HepG2 (cell line): ENCODE measurements around the gene RNGTT. TPM values are rescaled to one million over a fixed set of nuclear protein-coding genes. Genes with fewer than 3 reads are reported as not detected.

Source experiments
- CHCHD3 ChIP-seq: sonication (generic); formaldehyde crosslinking; IDR thresholded peaks from 2 replicates; pipeline ENCODE4 v1.8.0; 2022; ENCODE audit warnings: mild to moderate bottlenecking, missing genetic modification reagents, moderate library complexity
- HIC2 ChIP-seq: sonication (generic); formaldehyde crosslinking; IDR thresholded peaks from 2 replicates; pipeline ENCODE4 v1.9.0; 2022; ENCODE audit warnings: low read depth, missing genetic modification reagents
- IRX3 ChIP-seq: sonication (generic); formaldehyde crosslinking; IDR thresholded peaks from 2 replicates; pipeline ENCODE4 v1.8.1; 2023; ENCODE audit warnings: mild to moderate bottlenecking, low read depth, missing genetic modification reagents, borderline replicate concordance
- JUND ChIP-seq: sonication (generic); formaldehyde crosslinking; IDR thresholded peaks from 2 replicates; pipeline ENCODE4 v1.8.0; 2022; ENCODE audit warnings: mild to moderate bottlenecking, missing genetic modification reagents
- LBX2 ChIP-seq: sonication (generic); formaldehyde crosslinking; IDR thresholded peaks from 2 replicates; pipeline ENCODE4 v1.5.0; 2020; ENCODE audit warnings: missing genetic modification reagents, mild to moderate bottlenecking, borderline replicate concordance
- SMC3 ChIP-seq: IDR thresholded peaks from 2 replicates; pipeline ENCODE4 v1.6.1; 2011; ENCODE audit warnings: low read length, improper control_type of control experiment
- TOPORS ChIP-seq: sonication (generic); formaldehyde crosslinking; IDR thresholded peaks from 2 replicates; pipeline ENCODE4 v1.8.0; 2023; ENCODE audit warnings: mild to moderate bottlenecking, missing genetic modification reagents
- ZKSCAN1 ChIP-seq: fragments of 150-350 bp; IDR thresholded peaks from 2 replicates; pipeline ENCODE4 v1.6.1; 2014; ENCODE audit warnings: low read length
- ZNF335 ChIP-seq: sonication (generic); formaldehyde crosslinking; IDR thresholded peaks from 2 replicates; pipeline ENCODE4 v1.4.0; 2020; ENCODE audit warnings: missing genetic modification reagents
- ZNF780A ChIP-seq: sonication (generic); formaldehyde crosslinking; IDR thresholded peaks from 2 replicates; pipeline ENCODE4 v1.8.0; 2022; ENCODE audit warnings: mild to moderate bottlenecking, missing genetic modification reagents, moderate library complexity
- ZNF878 ChIP-seq: sonication (generic); formaldehyde crosslinking; IDR thresholded peaks from 2 replicates; pipeline ENCODE4 v1.8.1; 2023; ENCODE audit warnings: mild to moderate bottlenecking, missing genetic modification reagents, moderate library complexity
- polyA plus RNA-seq, 8 experiments: library from polyadenylated mRNA; depleted of rRNA in 3 of 8; stranded (reverse) in 7 of 8; unstranded in 1 of 8; fragments of >200 nt; fragmentation: Illumina TruSeq in 4 of 8; extraction: Trizol in 4 of 8; gene quantifications; 2 replicates each; pipeline versions ENCODE4 v1.2.1 to v1.2.3, GENCODE V29; 2011 to 2016; ENCODE audit warnings: low read depth in 4 of 8, missing spikeins in 1 of 8, mixed read lengths in 1 of 8; ENCODE audit not compliant: insufficient read depth in 1 of 8
- total RNA-seq, 5 experiments: library from RNA; depleted of rRNA; stranded (reverse); fragments of >200 nt; fragmentation: Illumina TruSeq; extraction: Trizol; gene quantifications; 2 replicates each; pipeline ENCODE4 v1.2.3, GENCODE V29; 2016; ENCODE audit warnings: low read depth in 1 of 5
- TF ChIP-seq, protein P1 (sequence below): sonication (generic); formaldehyde crosslinking; IDR thresholded peaks from 2 replicates; pipeline ENCODE4 v1.4.0; 2020; ENCODE audit warnings: missing genetic modification reagents
- TF ChIP-seq, protein P2 (sequence below), 2 experiments: sonication (generic) in 1 of 2; formaldehyde crosslinking in 1 of 2; IDR thresholded peaks; 2 replicates each; pipeline versions ENCODE4 v1.4.0 to v1.6.1; 2016 to 2020; ENCODE audit warnings: borderline replicate concordance in 1 of 2, low read depth in 1 of 2, mild to moderate bottlenecking in 1 of 2, missing genetic modification reagents in 1 of 2

Gene RNGTT
- total and polyA plus RNA-seq, 2 of the 13 experiments (the other 11 are each of a cell fraction or from before 2014, with no cell fraction given), result 6.0 to 22.6 TPM

- TF ChIP-seq, protein P1, sequence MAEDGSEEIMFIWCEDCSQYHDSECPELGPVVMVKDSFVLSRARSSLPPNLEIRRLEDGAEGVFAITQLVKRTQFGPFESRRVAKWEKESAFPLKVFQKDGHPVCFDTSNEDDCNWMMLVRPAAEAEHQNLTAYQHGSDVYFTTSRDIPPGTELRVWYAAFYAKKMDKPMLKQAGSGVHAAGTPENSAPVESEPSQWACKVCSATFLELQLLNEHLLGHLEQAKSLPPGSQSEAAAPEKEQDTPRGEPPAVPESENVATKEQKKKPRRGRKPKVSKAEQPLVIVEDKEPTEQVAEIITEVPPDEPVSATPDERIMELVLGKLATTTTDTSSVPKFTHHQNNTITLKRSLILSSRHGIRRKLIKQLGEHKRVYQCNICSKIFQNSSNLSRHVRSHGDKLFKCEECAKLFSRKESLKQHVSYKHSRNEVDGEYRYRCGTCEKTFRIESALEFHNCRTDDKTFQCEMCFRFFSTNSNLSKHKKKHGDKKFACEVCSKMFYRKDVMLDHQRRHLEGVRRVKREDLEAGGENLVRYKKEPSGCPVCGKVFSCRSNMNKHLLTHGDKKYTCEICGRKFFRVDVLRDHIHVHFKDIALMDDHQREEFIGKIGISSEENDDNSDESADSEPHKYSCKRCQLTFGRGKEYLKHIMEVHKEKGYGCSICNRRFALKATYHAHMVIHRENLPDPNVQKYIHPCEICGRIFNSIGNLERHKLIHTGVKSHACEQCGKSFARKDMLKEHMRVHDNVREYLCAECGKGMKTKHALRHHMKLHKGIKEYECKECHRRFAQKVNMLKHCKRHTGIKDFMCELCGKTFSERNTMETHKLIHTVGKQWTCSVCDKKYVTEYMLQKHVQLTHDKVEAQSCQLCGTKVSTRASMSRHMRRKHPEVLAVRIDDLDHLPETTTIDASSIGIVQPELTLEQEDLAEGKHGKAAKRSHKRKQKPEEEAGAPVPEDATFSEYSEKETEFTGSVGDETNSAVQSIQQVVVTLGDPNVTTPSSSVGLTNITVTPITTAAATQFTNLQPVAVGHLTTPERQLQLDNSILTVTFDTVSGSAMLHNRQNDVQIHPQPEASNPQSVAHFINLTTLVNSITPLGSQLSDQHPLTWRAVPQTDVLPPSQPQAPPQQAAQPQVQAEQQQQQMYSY (CRISPR knock-in tag), result no peak
- TF ChIP-seq SMC3 (peak; percentile 15; the same call in 1 of the 2 replicates), ZNF335 (CRISPR knock-in tag) (no peak), TOPORS (0 out of 2 replicates have a peak, but pooled peaks have one; percentile 33), ZKSCAN1 (no peak), CHCHD3 (CRISPR knock-in tag) (no peak), LBX2 (no peak), JUND (CRISPR knock-in tag) (no peak), ZNF878 (peak; percentile 60; the same call in 1 of the 2 replicates), IRX3 (no peak), HIC2 (CRISPR knock-in tag) (no peak), ZNF780A (CRISPR knock-in tag) (no peak)
- TF ChIP-seq, protein P2, sequence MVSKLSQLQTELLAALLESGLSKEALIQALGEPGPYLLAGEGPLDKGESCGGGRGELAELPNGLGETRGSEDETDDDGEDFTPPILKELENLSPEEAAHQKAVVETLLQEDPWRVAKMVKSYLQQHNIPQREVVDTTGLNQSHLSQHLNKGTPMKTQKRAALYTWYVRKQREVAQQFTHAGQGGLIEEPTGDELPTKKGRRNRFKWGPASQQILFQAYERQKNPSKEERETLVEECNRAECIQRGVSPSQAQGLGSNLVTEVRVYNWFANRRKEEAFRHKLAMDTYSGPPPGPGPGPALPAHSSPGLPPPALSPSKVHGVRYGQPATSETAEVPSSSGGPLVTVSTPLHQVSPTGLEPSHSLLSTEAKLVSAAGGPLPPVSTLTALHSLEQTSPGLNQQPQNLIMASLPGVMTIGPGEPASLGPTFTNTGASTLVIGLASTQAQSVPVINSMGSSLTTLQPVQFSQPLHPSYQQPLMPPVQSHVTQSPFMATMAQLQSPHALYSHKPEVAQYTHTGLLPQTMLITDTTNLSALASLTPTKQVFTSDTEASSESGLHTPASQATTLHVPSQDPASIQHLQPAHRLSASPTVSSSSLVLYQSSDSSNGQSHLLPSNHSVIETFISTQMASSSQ (IDR thresholded peaks at IDR 0.05; ENCODE audit: low read depth), result peak; percentile 30; the same call in 1 of the 2 replicates
- TF ChIP-seq, protein P2 (CRISPR knock-in tag; IDR thresholded peaks at IDR 0.05; ENCODE audit: borderline replicate concordance), result no peak
Observed at GRCh38 chr6:88709819-88710246, 253.6 kb downstream of the RNGTT start (continued).
